Smooth muscle cell of trachea (primary cell): ENCODE data around the gene BIRC5. TPM values are rescaled to one million over a fixed set of nuclear protein-coding genes. Genes with fewer than 3 reads are reported as not detected.

Experiments used
- total RNA-seq: library from RNA; depleted of rRNA; stranded (reverse); fragments of >200 nt; gene quantifications from 2 replicates; pipeline ENCODE4 v1.2.1, GENCODE V29; 2014

BIRC5 gene
- 12.6 and 90.8 TPM in 2 replicates for total RNA-seq

DNA sequence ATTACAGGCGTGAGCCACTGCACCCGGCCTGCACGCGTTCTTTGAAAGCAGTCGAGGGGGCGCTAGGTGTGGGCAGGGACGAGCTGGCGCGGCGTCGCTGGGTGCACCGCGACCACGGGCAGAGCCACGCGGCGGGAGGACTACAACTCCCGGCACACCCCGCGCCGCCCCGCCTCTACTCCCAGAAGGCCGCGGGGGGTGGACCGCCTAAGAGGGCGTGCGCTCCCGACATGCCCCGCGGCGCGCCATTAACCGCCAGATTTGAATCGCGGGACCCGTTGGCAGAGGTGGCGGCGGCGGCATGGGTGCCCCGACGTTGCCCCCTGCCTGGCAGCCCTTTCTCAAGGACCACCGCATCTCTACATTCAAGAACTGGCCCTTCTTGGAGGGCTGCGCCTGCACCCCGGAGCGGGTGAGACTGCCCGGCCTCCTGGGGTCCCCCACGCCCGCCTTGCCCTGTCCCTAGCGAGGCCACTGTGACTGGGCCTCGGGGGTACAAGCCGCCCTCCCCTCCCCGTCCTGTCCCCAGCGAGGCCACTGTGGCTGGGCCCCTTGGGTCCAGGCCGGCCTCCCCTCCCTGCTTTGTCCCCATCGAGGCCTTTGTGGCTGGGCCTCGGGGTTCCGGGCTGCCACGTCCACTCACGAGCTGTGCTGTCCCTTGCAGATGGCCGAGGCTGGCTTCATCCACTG is at the start of gene BIRC5:
Gene BIRC5, plus strand, starts transcription at position 238 of the 690 bp plus-strand sequence. Its CDS starts 64 bp downstream, at position 302.

DNA sequence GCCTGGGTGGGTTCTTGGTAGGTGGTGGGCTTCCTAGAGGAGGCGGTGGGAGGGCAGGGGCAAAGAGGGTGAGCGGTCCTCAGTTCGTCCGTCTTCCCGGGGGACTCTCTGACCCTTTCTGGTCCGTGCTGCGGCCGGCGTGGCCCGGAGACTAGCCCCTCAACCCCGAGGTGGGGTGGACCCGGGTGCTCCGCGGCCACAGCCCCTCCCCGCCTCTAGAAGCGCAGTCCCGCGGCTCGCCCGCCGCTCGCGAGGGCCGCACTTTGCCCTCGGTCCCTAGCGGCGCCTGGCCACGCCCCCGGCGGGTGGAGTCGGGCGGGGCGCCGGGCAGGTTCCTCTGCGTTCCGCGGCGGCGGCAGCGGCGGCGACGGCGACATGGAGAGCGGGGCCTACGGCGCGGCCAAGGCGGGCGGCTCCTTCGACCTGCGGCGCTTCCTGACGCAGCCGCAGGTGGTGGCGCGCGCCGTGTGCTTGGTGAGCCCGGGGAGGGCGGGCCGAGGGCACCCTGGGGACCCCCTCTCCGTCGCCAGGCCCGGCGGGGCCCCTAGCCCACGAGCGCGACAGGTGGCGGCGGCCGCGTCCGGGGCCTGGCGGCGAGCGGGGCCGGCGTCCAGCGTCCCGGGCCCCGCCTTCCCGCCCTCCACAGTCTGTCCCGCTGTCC is 45.7 kb upstream of the BIRC5 start, which contains the start of gene SYNGR2:
Gene SYNGR2, plus strand, starts transcription at position 340 of the 661 bp plus-strand sequence. Its CDS starts 36 bp downstream, at position 376.

DNA sequence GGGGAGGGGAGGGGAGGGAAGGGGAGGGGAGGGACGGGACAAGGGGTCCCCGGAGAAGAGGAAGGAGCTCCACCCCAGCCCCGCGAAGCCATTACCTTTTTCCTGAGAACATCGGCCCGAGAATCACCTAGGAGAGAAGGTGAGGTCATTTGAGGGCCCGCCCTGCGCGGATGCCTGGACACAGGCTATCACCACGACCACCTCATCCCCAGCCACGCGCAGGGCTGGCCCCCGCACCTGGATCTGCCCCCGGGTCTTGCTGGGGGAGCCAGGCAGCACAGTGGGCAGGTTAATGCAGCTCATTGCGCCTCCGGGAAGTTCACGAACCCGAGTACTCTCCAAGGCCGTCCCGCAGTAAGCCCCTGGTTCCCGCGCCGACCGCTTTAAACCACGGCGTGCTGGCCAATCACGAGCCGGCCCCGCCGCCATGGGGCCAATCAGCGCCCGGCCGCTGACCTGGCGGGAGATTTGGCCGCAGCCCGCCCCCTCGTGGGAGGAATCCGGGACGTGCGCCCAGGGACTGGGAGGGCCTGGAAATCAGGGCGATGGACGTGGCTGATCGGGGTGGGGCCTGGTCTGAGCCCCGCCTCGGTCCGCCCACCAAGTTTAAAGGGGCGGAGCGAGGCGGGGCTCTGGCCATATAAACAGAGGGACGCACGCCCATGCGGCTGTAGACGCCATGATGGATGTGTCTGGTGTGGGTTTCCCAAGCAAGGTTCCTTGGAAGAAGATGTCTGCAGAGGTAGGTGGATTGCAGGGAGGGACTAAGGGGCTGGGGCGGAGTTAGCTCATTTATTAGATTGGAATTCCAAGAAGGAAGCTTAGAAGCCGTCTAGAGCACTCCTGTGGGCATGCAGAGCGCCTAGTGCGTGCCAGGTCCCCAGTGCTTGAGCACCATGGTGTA is 27.1 kb upstream of the BIRC5 start, which contains the start of the genes AFMID and TK1:
Gene AFMID, plus strand, starts transcription at position 671 of the 904 bp plus-strand sequence. Its CDS starts 9 bp downstream, at position 680.
Gene TK1, minus strand, starts transcription at position 361 of the 904 bp plus-strand sequence. Its CDS starts 58 bp downstream, at position 303.

DNA sequence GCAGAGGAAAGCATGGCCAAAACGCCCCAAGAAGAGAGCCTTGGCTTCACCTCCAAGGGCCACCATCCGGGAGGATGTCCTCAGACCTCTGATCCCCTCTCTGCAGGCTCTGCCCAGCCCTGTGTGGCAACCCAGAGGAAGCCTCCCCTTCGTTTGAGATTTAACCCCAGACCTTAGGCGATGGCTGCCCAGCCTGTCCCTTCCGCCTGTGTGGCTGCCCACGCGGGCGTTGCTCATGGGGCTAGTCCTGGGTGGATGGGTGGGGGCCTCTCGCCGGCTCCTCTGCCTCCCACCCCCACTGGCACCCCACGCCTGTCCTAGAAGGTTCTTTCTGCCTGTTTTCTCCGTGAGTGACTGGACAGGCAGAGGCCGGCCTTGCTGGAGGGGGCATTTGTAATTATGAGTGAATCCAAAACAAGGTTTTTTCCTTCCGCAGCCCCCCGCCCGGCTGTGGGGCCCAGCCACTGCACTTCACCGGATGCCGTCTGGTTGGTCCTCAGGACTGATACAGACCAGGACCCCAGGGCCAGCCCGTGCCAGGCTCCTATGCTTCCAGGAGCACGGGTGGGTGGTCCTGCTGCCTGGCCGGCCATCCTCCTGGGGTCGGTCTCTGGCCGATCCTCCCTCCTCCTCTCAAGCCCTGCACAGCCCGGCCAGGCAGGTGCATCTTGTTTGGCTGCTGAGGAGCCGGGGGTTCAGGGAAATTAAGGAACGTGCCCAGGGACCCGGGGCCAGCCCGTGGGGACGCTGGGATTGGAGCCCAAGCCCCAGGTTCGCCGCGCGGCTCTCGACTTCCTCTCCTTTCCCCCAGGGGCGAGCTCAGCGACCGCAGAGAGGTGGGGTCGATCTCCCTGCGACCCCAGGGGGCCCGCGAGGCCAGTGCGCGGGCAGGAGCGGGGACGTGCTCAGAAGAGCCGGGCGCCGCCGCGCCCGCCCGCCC is 17.2 kb downstream of the BIRC5 start, which contains the start of gene TMEM235:
Gene TMEM235, plus strand, starts transcription at position 636 of the 940 bp plus-strand sequence. CDS start 393 bp downstream, outside the sequence.

Other genes with a start within 250 kb of the BIRC5 start
- gene TMC6, start 85.5 kb upstream of the BIRC5 start, total RNA-seq, result 0.17 and 1.0 TPM in 2 replicates
- gene TMC8, start 83.5 kb upstream of the BIRC5 start, total RNA-seq, result not detected in 2 replicates
- not detected in 2 replicates for gene C17orf99, start 67.9 kb upstream of the BIRC5 start, total RNA-seq
- gene SYNGR2, start 45.7 kb upstream of the BIRC5 start, total RNA-seq, result 3.1 and 11.2 TPM in 2 replicates
- gene TK1, start 27.2 kb upstream of the BIRC5 start, total RNA-seq, result 50.9 and 263 TPM in 2 replicates
- 34.8 and 42.8 TPM in 2 replicates for gene AFMID, start 26.9 kb upstream of the BIRC5 start, total RNA-seq
- not detected in 2 replicates for gene TMEM235, start 17.4 kb downstream of the BIRC5 start, total RNA-seq
- gene SOCS3, start 145.8 kb downstream of the BIRC5 start, total RNA-seq, result 103 and 119 TPM in 2 replicates
- 35.6 and 52.1 TPM in 2 replicates for gene PGS1, start 164.4 kb downstream of the BIRC5 start, total RNA-seq